NCI-H446 (cell line): Measurements from ENCODE around the gene MTUS2.

ENCODE experiments used
- DNase-seq, 2 experiments: peaks; one replicate each; lab custom pipeline; 2025; lab: John Stamatoyannopoulos, UW

The MTUS2 gene

DNA sequence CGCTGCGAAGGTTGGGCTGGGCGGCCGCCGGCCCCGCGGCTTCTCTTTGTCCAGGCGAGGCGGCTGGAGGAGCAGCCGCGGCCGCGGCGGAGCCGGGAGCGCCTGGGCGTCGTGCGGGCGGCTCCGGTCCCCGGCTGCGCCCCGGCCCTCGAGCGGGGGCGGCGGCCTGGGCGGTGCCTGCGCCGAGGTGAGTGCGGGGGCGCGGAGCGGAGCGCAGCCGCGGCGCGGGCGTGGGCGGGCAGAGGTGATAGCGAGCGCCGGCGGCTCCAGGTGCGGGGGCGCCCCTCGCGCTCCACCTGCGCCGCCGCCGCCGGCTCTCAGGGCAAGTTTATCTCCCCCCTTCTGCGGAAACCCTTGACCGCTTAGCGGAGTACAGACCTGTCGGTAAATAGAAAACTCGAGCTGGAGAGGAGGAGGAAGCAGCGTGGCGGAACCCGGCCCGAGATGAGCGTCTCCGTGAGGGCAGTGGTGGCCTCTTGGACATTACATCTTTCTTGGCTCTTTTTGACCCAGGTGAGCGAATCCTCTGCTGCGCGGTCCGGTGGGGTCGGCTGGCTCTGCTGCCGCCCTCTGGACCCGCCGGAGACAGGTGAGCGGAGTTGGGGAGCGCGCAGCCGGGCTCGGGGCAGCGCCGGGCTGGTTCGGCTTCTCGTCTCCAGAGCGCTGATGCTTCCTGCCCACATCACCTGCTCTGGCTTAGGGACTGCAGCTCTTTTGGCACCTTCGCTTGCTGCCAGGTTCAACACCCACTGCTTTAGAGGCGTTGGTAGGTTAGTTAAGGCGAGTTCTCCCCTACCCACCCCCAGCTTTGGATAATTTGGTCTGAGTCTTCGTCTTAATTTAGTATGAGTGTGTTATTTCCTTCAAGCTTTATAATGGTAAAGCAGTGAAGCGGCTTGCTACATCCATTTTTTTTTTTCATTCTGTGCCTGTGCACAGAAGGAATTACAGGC lies at the start of gene MTUS2:
MTUS2 (plus strand) TSS at position 241 of the 953 bp plus-strand sequence.
- DNase-seq: no peak

DNA sequence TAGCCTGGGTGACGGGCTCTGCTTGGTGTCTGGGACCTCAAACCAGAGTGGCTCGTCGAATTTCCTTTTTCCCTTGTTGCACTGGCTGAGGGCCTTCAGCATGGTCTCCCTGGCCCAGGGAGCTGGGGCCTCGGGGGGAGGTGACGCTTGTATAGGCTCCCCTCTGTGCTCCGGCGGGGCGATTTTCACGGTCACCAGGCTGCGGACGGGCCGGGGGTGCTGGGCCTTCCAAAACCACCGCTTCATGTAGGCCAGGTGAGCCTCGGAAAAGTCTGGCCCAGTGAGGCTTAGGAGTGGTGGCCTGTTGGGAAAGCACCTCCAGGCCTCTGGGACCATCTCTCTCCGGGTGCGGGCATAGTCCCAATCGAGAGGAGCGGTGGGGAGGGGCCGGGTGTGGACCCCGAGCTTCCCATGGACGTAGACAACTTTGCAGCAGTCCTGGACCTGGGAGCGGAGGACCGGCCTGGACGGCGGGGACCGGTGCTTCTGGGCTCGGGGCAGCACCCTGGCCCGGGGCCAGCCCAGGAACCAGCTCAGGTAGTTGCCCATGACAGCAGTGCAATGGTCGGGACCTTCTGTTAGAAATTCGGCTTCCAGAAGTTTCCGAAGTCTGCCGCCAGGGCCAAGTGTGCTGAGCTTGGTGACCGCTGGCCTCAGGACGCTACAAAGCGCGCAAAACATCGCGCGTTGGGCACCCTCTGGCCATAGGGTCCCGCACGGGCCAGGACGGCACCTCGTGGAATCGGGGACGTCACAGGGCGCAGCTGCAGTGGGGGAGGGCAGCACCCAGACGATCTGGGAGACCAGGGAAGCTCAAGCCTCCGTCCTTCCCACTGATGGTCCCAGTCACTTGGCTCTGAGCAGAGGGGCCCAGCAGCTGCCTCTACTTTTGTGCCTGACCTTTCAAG lies 41.6 kb upstream of the MTUS2 start:
- DNase-seq: no peak

DNA sequence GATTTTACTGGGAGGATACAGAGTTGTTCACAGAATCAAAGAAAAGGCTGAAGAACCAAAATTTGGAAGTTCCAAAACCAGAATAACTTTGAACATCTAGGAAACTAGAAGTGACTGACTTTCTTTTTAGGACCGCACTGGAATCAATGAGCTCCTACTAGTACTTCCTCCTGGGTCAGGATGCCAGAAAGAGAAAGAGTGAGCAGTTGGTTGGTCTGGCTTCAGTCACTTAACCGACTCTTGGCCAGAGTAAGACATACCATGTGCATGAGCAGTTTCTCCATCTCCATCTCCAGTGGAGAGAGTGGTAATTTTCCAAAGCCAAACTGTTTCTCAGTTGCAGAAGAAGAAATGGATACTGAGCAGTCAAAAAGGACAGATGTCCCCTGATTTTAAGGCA lies 27.1 kb upstream of the MTUS2 start:
- DNase-seq: no peak

DNA sequence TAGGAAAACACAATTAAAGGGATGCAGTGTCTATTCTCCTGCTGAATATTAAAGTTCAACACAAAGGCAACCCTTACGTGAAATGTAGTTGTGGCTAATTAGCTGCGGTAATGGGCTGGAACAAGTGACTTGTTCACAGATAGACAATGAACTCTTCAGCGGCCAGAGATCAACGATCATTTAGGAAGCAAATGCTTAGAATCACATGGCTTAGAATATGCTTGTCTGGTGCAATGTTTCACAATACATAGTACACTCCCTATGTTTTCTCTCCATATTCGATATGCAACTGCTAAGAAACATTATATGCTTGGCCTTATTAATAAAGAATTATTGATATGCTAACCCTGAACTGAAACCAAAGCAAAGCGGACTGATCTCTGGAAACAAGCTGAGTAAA lies 25.7 kb upstream of the MTUS2 start:
- DNase-seq: no peak

DNA sequence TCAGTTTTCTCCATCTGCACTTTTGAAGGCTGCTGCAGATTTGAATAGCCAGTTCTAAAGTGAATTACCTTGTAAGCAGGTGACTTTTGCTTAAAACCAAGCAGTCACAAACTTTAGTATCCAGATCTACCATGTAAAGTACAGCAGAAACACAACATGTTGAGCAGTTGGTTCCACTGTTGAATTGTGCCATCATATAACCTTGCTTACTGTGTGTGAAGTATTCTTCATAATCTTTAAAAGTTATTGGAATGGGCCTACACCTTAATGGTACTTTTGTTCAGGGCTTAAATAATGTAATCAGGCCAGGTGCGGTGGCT lies 23.2 kb upstream of the MTUS2 start:
- DNase-seq: no peak

GRCh38 chr13:28805193-28805819 lies 14.8 kb upstream of the MTUS2 start:
- peak in 1 of 2 experiments; percentile 37 for DNase-seq

DNA sequence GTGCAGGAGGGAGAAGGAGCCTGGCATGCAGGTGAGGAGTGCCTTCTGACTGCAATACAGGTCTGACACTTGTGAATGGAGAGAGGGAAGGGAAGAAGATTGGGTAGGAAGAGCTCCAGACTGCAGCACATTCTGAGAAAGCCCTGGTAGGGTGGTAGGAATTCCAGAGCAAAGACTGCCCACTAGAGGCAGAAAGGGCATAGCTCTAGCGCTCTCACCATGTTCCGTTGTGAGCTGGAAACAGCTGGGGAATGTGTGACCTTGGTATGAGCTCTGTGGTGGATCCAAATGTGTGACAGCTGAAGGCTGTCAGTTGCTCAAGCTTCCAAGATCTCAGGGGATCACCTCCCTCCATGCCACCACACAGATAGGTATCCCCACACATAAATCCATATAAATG lies 2.9 kb upstream of the MTUS2 start:
- DNase-seq: no peak

DNA sequence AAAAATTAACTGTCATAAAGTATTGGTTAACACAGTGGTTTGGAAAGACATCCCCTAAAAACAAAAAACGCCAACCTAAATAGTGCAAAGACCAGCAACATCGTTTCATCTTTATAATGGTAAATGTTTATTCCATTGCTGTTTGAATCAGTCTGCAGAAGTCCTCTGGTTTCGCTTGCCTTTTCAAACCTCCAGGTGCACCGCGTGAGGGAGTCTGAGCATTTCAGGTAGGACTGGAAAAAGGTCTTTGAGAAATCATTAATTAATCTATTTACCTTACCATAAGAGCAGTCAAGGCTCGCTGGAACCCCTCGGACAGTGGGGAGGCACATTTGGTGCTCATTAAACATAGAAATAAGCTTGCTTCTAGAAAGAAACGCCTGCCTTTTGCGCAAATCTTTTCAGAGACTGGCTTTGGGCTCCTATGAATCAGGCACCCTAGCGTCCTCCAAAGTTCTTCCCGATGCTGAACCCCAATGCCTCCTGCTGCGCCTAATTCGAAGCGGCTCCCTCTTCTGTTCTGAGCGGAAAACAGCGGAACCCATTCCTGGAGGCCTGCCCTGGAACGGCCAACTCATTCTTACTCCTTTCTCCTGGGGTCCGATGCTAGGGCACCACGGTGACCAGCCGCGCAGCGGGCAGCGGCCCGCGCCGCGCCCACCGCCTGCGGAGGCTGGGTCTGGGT lies 951 bp upstream of the MTUS2 start:
- no peak for DNase-seq

GRCh38 chr13:28819735-28820098 lies 422 bp upstream of the MTUS2 start:
- DNase-seq: no peak

DNA sequence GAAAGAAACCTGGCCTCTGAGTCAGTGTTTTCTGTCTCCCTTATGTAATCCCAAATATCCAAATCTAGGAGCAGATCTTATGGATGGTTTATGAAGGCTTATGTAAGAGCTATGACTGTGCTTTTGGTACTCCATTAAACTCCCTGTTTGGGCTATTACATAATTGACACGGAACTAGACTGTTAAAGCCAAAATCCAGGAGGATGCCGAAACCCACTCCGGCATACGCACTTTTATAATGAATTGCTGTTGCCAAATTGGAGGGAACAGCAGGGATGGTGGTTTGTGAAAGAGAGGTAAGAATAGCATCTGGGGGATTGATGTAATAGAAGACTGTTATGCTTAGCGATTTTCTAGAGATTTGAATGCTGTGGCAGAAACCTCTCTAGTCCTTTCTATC lies 2.0 kb downstream of the MTUS2 start:
- DNase-seq: no peak

GRCh38 chr13:28822801-28823200 lies 2.7 kb downstream of the MTUS2 start:
- DNase-seq: no peak

DNA sequence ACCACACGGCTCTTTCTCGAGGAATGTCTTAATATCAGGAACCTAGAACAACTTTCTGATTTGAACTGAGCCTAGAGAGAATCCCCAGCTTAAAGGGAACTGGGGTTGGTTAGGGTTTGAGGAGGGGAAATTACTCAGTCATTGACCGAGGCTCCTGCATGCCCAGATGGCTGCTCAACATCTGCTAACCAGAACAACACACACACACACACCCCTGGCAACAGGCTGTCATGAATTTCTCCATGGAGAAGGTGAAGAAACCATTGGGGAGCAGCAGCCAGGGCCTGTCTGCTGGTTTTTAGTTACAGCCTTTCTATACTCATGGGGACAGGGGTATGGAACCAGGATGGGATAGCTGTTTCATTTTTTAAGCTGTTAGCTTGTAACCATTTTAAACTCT lies 5.2 kb downstream of the MTUS2 start:
- DNase-seq: no peak

GRCh38 chr13:28826368-28826767 lies 6.2 kb downstream of the MTUS2 start:
- DNase-seq: no peak

DNA sequence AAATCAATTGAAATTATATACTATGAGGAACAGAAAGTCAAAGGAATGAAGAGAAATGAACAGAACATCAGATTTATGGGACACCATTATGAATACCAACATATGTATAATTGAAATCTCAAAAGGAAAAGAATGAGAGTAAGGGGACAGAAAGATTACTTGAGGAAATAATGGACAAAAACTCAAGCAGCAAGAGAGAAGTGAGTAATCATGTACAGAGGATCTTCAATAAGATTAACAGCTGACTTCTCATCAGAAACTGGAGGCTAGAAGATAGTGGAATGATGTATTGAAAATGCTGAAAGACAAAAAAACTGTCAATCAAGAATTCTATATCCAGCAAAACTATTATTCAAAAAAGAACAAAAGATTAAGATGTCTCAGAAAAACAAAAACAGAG lies 10.4 kb downstream of the MTUS2 start:
- DNase-seq: no peak

- no peak for DNase-seq
Observed at GRCh38 chr13:28831117-28831516, 11.0 kb downstream of the MTUS2 start.

GRCh38 chr13:28837111-28837510 lies 17.0 kb downstream of the MTUS2 start:
- no peak for DNase-seq

DNA sequence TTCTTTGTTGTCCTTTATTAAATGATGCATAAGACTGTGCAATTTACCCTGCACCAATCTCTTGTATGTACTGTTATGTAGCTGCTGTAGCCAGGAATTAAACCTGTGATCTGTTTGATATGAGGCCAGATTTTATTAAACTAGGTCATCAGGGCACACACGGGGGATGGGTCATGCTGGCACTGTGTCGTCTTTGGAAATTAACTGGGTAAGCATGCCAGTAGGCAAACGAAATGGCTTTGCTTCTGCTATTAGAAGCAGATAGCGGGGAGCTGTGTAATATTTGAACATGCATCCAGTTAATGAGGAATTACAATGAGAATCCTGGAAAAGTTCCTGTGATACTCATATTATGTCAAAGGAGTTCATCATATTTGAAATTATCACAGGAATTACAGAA lies 23.5 kb downstream of the MTUS2 start:
- DNase-seq: no peak

DNA sequence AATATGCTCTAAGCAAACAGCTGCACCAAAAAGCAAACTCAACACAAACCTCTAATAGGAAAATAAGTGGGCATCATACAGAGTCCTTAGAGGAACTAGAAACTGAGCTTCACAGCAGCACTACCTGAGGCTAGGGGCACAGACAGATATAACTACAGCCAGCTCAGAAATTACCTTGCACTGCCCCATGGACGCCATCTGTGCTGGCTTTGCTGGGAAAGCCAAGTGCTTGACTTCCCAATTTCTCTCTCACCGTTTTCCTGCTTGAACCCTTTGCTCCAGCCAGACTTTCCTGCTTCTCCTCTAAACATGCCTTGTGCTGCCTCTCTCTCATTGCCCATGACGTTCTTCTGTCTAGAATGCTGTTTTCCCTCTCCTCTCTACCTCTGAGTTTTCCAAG lies 29.3 kb downstream of the MTUS2 start:
- DNase-seq: no peak

- no peak for DNase-seq
Observed at GRCh38 chr13:28850226-28850625, 30.1 kb downstream of the MTUS2 start.

DNA sequence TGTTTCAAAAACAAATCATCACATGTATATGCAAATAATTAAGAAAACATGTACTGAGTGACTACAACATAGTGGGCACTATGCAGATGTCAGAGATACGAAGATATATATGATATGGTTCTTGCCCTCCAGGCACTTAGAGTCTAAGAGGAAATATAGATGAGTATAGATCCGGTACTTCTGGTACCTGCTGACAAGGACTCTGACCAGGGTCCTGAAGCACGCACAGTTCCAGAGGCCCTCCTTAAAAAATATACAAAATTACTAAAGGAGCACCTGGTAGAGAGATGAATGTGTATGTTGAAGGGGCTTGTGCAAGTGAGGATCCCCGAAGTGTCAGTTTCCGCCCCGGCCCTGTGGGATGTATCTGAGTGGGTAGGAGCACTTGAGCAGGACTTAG lies 31.3 kb downstream of the MTUS2 start:
- DNase-seq: no peak

- DNase-seq: no peak
Observed at GRCh38 chr13:28854657-28855056, 34.5 kb downstream of the MTUS2 start.

- no peak for DNase-seq
Observed at GRCh38 chr13:28856287-28856686, 36.1 kb downstream of the MTUS2 start.
